Measurements from ENCODE around the gene SYCN.
"Not testable (repeated sequence)": the region's sequence is repeated elsewhere in the genome, so short reads cannot be mapped to it uniquely, and the experiment has no call there.

SYCN gene

GRCh38 chr19:39203372-39204341, at the start of gene SYCN:
SYCN (minus strand) TSS chr19:39204263; CDS start chr19:39204254, 9 bp downstream.
- DNase-seq (ENCODE audit: low read depth in 2 of 2) = no peak

- DNase-seq (ENCODE audit: low read depth in 2 of 2) = no peak
These were observed 49.5 kb upstream of the SYCN start for GRCh38 chr19:39253374-39254149.

- no peak for DNase-seq (ENCODE audit: low read depth in 2 of 2)
These were observed 48.4 kb upstream of the SYCN start for GRCh38 chr19:39252458-39252857.

GRCh38 chr19:39251846-39252245, 47.8 kb upstream of the SYCN start:
- DNase-seq (ENCODE audit: low read depth in 2 of 2) = no peak

GRCh38 chr19:39251081-39251480, 47.0 kb upstream of the SYCN start:
- DNase-seq (ENCODE audit: low read depth in 2 of 2) = no peak

GRCh38 chr19:39248806-39249205, 44.7 kb upstream of the SYCN start, which contains the start of gene IFNL4:
IFNL4 (minus strand) TSS chr19:39248856.
- no peak for DNase-seq (ENCODE audit: low read depth in 2 of 2)

GRCh38 chr19:39247701-39248664, 43.9 kb upstream of the SYCN start:
- no peak for DNase-seq (ENCODE audit: low read depth in 2 of 2)

- no peak for DNase-seq (ENCODE audit: low read depth in 2 of 2)
These were observed 43.0 kb upstream of the SYCN start for GRCh38 chr19:39246951-39247669.

- not testable (repeated sequence) for DNase-seq (ENCODE audit: low read depth in 2 of 2)
These were observed 41.1 kb upstream of the SYCN start for GRCh38 chr19:39245166-39245565.

GRCh38 chr19:39244410-39245100, 40.5 kb upstream of the SYCN start, which contains the start of gene IFNL3:
IFNL3 (minus strand) TSS chr19:39245006; CDS start chr19:39244967, 39 bp downstream.
- DNase-seq (ENCODE audit: low read depth in 2 of 2) = not testable (repeated sequence)

- not testable (repeated sequence) for DNase-seq (ENCODE audit: low read depth in 2 of 2)
These were observed 39.7 kb upstream of the SYCN start for GRCh38 chr19:39243741-39244140.

- DNase-seq (ENCODE audit: low read depth in 2 of 2) = no peak
These were observed 36.4 kb upstream of the SYCN start for GRCh38 chr19:39240421-39240820.

GRCh38 chr19:39238944-39239343, 34.9 kb upstream of the SYCN start:
- no peak for DNase-seq (ENCODE audit: low read depth in 2 of 2)

- DNase-seq (ENCODE audit: low read depth in 2 of 2) = no peak
These were observed 34.1 kb upstream of the SYCN start for GRCh38 chr19:39238209-39238608.

- no peak for DNase-seq (ENCODE audit: low read depth in 2 of 2)
These were observed 33.4 kb upstream of the SYCN start for GRCh38 chr19:39237200-39238184.

- DNase-seq (ENCODE audit: low read depth in 2 of 2) = no peak
These were observed 32.5 kb upstream of the SYCN start for GRCh38 chr19:39236527-39236926.

GRCh38 chr19:39232708-39233107, 28.6 kb upstream of the SYCN start:
- DNase-seq (ENCODE audit: low read depth in 2 of 2) = no peak

- no peak for DNase-seq (ENCODE audit: low read depth in 2 of 2)
These were observed 26.2 kb upstream of the SYCN start for GRCh38 chr19:39230096-39230764.
